Common myeloid progenitor, CD34-positive (primary cell): ENCODE measurements around the gene EIF5.

Source experiments
- CTCF ChIA-PET: fragments of 350-600 bp; sonication (Branson Sonifier 250); formaldehyde crosslinking; loops from one replicate; lab custom pipeline; 2021; ENCODE audit warnings: antibody characterized with exemption; lab: Charles Lee
- POLR2A ChIA-PET: fragments of 350-600 bp; sonication (Branson Sonifier 250); formaldehyde crosslinking; loops from one replicate; lab custom pipeline; 2021; ENCODE audit warnings: antibody characterized with exemption; lab: Charles Lee
- DNase-seq, 3 donors: peaks; one replicate each; pipeline versions ENCODE4 v3.0.0 to v3.0.0-alpha.2; 2013
- H3K27ac ChIP-seq, 2 experiments: 1 replicate in 1 of 2; 2 replicates in 1 of 2; pipeline ENCODE4 v1.7.0; 2013; ENCODE audit warnings: inconsistent platforms in 2 of 2, low read length in 2 of 2, mild to moderate bottlenecking in 2 of 2, low read depth in 1 of 2, moderate library complexity in 1 of 2; ENCODE audit not compliant: severe bottlenecking in 2 of 2, insufficient read depth in 1 of 2, poor library complexity in 1 of 2
- H3K27me3 ChIP-seq, 5 experiments: replicated peaks in 2 of 5; 1 replicate in 3 of 5; 2 replicates in 2 of 5; pipeline versions ENCODE4 v1.6.1 to v1.7.0; 2013; ENCODE audit warnings: low read length in 4 of 5, mild to moderate bottlenecking in 2 of 5, moderate library complexity in 2 of 5, inconsistent platforms in 1 of 5; ENCODE audit not compliant: insufficient read depth in 5 of 5, control insufficient read depth in 4 of 5
- H3K36me3 ChIP-seq, 4 experiments: 1 replicate in 2 of 4; 2 replicates in 2 of 4; pipeline versions ENCODE4 v1.6.1 to v1.7.0; 2013; ENCODE audit warnings: low read length in 3 of 4, control low read depth in 1 of 4, mild to moderate bottlenecking in 1 of 4; ENCODE audit not compliant: control insufficient read depth in 4 of 4, insufficient read depth in 4 of 4
- H3K4me1 ChIP-seq, 4 experiments: 1 replicate in 3 of 4; 2 replicates in 1 of 4; pipeline versions ENCODE4 v1.6.1 to v1.7.1; 2013; ENCODE audit warnings: low read length in 3 of 4, mild to moderate bottlenecking in 3 of 4, control low read depth in 1 of 4, inconsistent platforms in 1 of 4, moderate library complexity in 1 of 4; ENCODE audit not compliant: control insufficient read depth in 4 of 4, insufficient read depth in 4 of 4; ENCODE audit errors: control extremely low read depth in 1 of 4
- H3K4me3 ChIP-seq, 7 experiments: 1 replicate in 4 of 7; 2 replicates in 3 of 7; pipeline versions ENCODE4 v1.5.1 to v1.7.0; 2013; ENCODE audit warnings: mild to moderate bottlenecking in 7 of 7, low read length in 6 of 7, moderate library complexity in 6 of 7, inconsistent platforms in 2 of 7, low read depth in 2 of 7, control low read depth in 1 of 7; ENCODE audit not compliant: insufficient read depth in 4 of 7, control insufficient read depth in 1 of 7; ENCODE audit errors: extremely low read depth in 1 of 7
- H3K9me3 ChIP-seq, 5 experiments: 1 replicate in 4 of 5; 2 replicates in 1 of 5; pipeline versions ENCODE4 v1.6.1 to v1.7.1; 2013; ENCODE audit warnings: low read length in 4 of 5, mild to moderate bottlenecking in 2 of 5, inconsistent platforms in 1 of 5, low read depth in 1 of 5, moderate library complexity in 1 of 5; ENCODE audit not compliant: control insufficient read depth in 4 of 5, insufficient read depth in 2 of 5; ENCODE audit errors: control extremely low read depth in 1 of 5
- WGBS: methylation state at CpG from one replicate; pipeline ENCODE4 v1.1.5; 2013; ENCODE audit not compliant: insufficient coverage; 5-methylcytosine and 5-hydroxymethylcytosine counted together

Gene EIF5

DNA sequence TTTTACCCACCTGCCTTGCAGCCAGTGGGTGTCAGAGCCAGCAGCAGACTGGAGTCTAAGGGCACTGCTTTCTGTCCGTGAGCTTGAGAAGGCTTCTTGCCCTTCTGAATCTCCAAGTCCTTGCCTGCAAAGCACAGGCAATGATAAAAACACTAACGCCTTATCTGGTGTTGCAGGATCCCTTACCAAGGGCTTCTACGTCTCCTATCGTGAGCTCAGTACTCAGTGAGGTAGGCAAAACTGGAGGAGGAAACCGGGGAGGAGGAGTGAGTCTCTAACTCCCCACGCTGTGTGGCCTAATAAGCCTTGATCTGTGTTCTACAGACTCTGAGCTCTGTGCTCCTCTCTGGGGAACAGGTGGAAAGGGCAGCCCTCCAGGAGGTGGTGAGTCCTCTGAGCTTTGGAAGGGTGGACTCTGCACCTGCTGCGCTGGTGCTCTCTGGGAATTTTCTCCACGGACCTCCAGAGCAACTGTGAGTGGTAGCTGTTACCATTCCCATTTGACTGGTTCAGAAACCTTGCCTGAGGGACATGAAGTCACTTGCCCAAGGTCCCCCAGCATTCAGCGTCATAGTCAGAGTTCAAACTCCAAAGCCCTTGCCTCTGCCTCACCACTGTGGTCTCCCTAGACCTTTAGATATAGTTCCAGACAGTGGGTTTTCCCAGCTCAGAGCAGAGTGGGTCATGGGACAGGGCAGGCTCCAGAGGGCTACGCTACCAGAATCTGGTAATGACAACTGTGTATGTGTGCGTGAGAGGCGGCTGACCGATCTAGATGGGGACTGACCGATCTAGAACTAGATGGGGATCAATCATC lies 44.2 kb downstream of the EIF5 start:
- no peaks in the 10 kb centered on the region for H3K36me3 ChIP-seq
- H3K4me3 ChIP-seq: no peak overlapping the region
- peak overlapping the region in 1 of 2 experiments; percentile 35 for H3K27ac ChIP-seq
- POLR2A ChIA-PET: interaction anchor here (1.1 kb wide), 1 partner anchor 13 kb away, joined by 3 read pairs; no protein-coding TSS in a partner anchor
- no peaks in the 10 kb centered on the region for H3K27me3 ChIP-seq
- H3K9me3 ChIP-seq: no peaks in the 10 kb centered on the region
- 91% methylated on average over 14 of the region's 14 CpGs for WGBS
- peak; percentile 50 to 74 (median 62) for DNase-seq
- peaks cover 0 to 1% (median 0%) of the 10 kb centered on the region in 4 experiments for H3K4me1 ChIP-seq
- CTCF ChIA-PET: interaction anchor here (1.0 to 2.0 kb wide), 6 partner anchors 8 to 41 kb away, joined by 3 to 9 read pairs (median 4); no protein-coding TSS in a partner anchor

DNA sequence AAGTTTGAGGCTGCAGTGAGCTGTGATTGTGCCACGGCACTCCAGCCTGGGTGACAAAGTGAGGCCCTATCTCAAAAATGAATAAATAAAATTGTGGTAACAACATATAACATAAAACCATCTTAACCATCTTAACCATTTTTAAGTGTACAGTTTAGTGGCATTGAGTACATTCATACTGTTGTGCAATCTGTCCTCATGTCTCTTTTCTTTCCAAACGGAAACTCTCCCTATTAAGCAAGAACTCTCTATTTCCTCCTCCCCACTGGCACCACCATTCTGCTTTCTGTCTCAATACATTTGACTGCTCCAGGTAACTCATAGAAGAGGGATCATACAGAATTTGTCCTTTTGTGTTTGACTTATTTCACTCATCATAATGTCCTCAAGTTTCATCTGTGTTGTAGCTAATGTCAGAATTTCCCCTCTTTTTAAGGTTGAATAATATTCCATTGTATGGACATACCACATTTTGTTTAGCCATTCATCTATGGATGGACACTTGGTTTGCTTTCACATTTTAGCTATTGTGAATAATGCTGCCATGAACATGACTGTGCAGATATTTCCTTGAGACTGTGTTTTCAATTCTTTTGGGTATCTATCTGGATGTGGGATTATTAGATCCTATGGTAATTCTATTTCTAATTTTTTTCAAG lies 46.8 kb downstream of the EIF5 start:
- peaks cover 0 to 11% (median 9%) of the 10 kb centered on the region in 4 experiments for H3K4me1 ChIP-seq
- H3K36me3 ChIP-seq: no peaks in the 10 kb centered on the region
- no CpG with 5 or more reads among the region's 2 CpGs for whole genome bisulfite sequencing
- H3K9me3 ChIP-seq: no peaks in the 10 kb centered on the region
- ChIA-PET CTCF (interaction anchor here (0.7 to 2.1 kb wide), 6 partner anchors 10 to 72 kb away, joined by 3 to 11 read pairs (median 4); no protein-coding TSS in a partner anchor), POLR2A (interaction anchor here (1.0 to 1.3 kb wide), 2 partner anchors 35 to 36 kb away, joined by 3 read pairs; no protein-coding TSS in a partner anchor)
- H3K4me3 ChIP-seq: no peak overlapping the region
- DNase-seq: no peak
- H3K27ac ChIP-seq: no peak overlapping the region
- no peaks in the 10 kb centered on the region for H3K27me3 ChIP-seq

DNA sequence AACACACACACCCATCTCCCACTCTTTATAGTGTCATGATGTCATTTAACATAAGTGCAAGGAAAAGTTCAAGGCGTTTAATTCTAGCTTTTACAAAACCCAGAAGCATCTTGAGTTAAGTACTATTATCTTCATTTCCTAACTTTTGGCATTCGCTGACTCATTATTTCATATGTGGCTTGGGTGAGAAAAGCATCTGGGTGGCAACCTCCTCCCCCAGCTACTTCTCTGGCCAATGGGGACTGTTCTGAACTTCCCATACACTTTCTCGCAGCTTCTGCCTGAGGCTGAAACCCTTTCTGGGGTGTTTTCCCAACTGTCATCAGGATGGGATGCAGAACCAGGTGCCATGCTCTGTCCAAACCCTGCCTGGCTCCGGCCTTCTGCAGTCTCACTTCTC lies 48.3 kb downstream of the EIF5 start:
- DNase-seq: peak in 2 of 3 donors; percentile 67 to 75
- 81% methylated on average over 2 of the region's 4 CpGs for WGBS
- Histone ChIP-seq H3K27me3 (no peaks in the 10 kb centered on the region), H3K4me1 (peaks cover 7 to 24% (median 21%) of the 10 kb centered on the region in 4 experiments), H3K4me3 (no peak overlapping the region), H3K9me3 (no peaks in the 10 kb centered on the region), H3K27ac (no peak overlapping the region), H3K36me3 (no peaks in the 10 kb centered on the region)
- ChIA-PET CTCF (interaction anchor here (0.8 to 2.8 kb wide), 4 partner anchors 8 to 12 kb away, joined by 3 to 11 read pairs (median 8); no protein-coding TSS in a partner anchor), POLR2A (interaction anchor here (1.0 kb wide), 1 partner anchor 46 kb away, joined by 3 read pairs; no protein-coding TSS in a partner anchor)

DNA sequence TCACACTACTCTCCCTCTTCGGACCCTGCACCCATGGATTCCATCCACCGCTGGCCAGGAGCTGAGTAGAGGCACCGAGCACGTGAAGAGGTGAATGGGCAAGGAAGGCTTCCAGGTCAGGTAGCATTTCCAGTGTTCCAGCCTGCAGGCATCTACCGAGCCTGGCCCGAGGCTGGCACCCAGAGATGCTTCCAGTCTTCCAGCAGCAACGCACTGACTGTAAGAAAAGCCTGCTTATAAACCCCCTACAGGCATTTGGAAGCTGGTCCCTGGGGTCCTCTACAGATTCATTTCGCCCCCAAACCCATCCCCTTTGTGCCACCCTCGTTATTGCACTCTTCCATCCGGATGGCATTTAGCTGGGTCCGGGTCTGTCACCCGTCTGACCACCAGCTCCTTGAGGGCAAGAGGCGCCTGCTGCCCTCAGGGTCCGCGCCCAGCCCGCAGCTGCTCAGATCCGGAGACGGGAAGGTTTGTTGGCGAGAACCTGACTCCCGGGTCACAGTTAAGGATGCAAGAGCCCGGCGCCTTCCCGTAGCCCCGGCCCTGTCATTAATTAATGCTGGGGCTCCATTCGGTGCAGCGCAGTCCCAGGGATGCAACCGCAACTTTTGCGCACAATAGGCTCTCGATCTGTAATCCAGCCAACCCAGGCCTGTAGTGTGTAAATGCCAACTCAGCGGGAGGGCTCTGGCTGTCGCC lies 50.6 kb downstream of the EIF5 start:
- DNase-seq: peak in 2 of 3 donors; percentile 32
- CTCF ChIA-PET: interaction anchor here (0.6 to 1.5 kb wide), 3 partner anchors 10 to 1255 kb away, joined by 4 to 7 read pairs (median 6); no protein-coding TSS in a partner anchor
- 12% methylated on average over 28 of the region's 31 CpGs for WGBS
- H3K36me3 ChIP-seq: no peaks in the 10 kb centered on the region
- peak overlapping the region; percentile 46 to 100 (median 92) for H3K4me3 ChIP-seq
- H3K4me1 ChIP-seq: peaks cover 7 to 36% (median 31%) of the 10 kb centered on the region in 4 experiments
- H3K27ac ChIP-seq: peak overlapping the region in 1 of 2 experiments; percentile 94
- no peaks in the 10 kb centered on the region for H3K27me3 ChIP-seq
- no peaks in the 10 kb centered on the region for H3K9me3 ChIP-seq
- POLR2A ChIA-PET: interaction anchor here (0.7 to 1.3 kb wide), 3 partner anchors 17 to 768 kb away, joined by 3 to 5 read pairs (median 3); no protein-coding TSS in a partner anchor

DNA sequence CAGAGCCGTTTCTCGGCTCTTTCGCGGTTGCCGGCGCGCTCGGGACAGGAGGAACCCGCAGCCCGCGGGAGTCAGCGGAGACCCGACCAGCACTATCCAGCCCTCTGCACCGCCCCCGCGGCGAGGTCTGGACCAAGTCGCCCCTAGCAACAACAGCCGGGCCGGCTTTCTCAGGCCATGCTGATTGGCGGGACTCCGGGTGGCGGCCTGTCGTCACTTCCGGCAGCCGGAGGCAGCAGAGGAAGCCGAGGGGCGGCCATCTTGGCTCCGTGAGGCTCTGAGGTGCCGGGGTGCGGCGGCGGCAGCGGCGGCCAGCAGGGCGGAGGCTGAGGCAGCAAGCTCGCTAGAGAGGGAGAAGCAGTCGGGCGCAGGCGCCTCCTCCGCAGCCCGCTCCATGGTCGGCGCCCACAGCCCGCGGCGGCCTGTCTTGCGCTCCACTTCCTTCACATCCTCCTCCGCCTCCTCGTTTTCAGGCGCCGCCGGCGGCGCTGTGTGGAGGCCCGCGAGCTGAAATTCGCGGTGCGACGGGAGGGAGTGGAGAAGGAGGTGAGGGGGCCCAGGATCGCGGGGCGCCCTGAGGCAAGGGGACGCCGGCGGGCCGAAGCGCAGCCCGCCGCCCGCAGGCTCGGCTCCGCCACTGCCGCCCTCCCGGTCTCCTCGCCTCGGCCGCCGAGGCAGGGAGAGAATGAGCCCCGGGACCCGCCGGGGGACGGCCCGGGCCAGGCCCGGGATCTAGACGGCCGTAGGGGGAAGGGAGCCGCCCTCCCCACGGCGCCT lies 51.3 kb downstream of the EIF5 start, which contains the start of gene MARK3:
Gene MARK3, plus strand, starts transcription at position 264 of the 777 bp plus-strand sequence. CDS start 615 bp downstream, outside the sequence.
- Histone ChIP-seq H3K4me3 (peak within 1 kb of the TSS; percentile 84 to 100 (median 92)), H3K36me3 (no peaks in the 10 kb centered on the region), H3K27ac (peak within 1 kb of the TSS; percentile 86 to 94), H3K9me3 (no peaks in the 10 kb centered on the region), H3K4me1 (peaks cover 7 to 36% (median 31%) of the 10 kb centered on the region in 4 experiments), H3K27me3 (no peaks in the 10 kb centered on the region)
- ChIA-PET CTCF (interaction anchor here (0.6 to 1.5 kb wide), 2 partner anchors 27 to 1256 kb away, joined by 4 to 7 read pairs; no protein-coding TSS in a partner anchor), POLR2A (interaction anchor here (1.2 to 1.3 kb wide), 2 partner anchors 18 to 42 kb away, joined by 3 to 5 read pairs; no protein-coding TSS in a partner anchor)
- DNase-seq: peak; percentile 98 to 99 (median 98)
- 0% methylated on average over 65 of the region's 91 CpGs for WGBS
